Measurements from ENCODE around the gene IGSF1.

DNA sequence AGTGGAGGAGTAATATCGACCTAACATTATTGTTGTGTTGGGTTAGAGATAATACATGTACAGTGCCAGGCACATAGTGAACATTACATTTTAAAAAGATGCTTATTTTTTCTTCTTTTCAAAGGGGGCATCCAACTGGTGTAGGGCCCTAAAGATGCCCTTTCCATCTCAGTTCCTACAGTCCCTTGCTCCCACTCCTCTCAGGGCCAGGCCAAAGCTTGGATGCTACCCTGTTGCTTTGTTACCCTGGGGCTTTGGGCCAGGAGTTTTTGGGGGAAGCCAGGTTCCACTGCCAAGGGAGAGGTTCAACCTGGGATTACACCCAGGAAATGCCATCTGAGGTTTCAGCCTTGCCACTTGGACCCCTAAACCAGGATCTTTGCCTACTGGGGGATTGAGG, 918 bp downstream of the IGSF1 start:
- TF ChIP-seq, protein P1, sequence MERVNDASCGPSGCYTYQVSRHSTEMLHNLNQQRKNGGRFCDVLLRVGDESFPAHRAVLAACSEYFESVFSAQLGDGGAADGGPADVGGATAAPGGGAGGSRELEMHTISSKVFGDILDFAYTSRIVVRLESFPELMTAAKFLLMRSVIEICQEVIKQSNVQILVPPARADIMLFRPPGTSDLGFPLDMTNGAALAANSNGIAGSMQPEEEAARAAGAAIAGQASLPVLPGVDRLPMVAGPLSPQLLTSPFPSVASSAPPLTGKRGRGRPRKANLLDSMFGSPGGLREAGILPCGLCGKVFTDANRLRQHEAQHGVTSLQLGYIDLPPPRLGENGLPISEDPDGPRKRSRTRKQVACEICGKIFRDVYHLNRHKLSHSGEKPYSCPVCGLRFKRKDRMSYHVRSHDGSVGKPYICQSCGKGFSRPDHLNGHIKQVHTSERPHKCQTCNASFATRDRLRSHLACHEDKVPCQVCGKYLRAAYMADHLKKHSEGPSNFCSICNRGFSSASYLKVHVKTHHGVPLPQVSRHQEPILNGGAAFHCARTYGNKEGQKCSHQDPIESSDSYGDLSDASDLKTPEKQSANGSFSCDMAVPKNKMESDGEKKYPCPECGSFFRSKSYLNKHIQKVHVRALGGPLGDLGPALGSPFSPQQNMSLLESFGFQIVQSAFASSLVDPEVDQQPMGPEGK (CRISPR knock-in tag; IDR thresholded peaks at IDR 0.05; ENCODE audit: borderline replicate concordance): no peak
- no peak for TF ChIP-seq BACH2 (CRISPR knock-in tag; IDR thresholded peaks at IDR 0.05; ENCODE audit: borderline replicate concordance)
- TF ChIP-seq TOX (CRISPR knock-in tag; IDR thresholded peaks at IDR 0.05; ENCODE audit: borderline replicate concordance): no peak
- no peak for TF ChIP-seq CSDC2 (CRISPR knock-in tag; IDR thresholded peaks at IDR 0.05)
- no peak for TF ChIP-seq ISL1 (CRISPR knock-in tag; IDR thresholded peaks at IDR 0.05)
- TF ChIP-seq ZC3H10 (CRISPR knock-in tag; IDR thresholded peaks at IDR 0.05): no peak
- TF ChIP-seq ZFP30 (CRISPR knock-in tag; IDR thresholded peaks at IDR 0.05): no peak
- TF ChIP-seq TCF4 (CRISPR knock-in tag; IDR thresholded peaks at IDR 0.05; ENCODE audit: borderline replicate concordance): no peak
- no peak for TF ChIP-seq ESRRG (CRISPR knock-in tag; IDR thresholded peaks at IDR 0.05)
- no peak for TF ChIP-seq ZNF70 (CRISPR knock-in tag; IDR thresholded peaks at IDR 0.05)
- TF ChIP-seq RARB (CRISPR knock-in tag; IDR thresholded peaks at IDR 0.05): no peak
- TF ChIP-seq ZNF8 (CRISPR knock-in tag; IDR thresholded peaks at IDR 0.05): no peak
- no peak for TF ChIP-seq GLIS3 (CRISPR knock-in tag; IDR thresholded peaks at IDR 0.05)

Measured in SK-N-SH treated with all-trans-retinoic acid at 6 μM for 48 hours (cell line).